ENCODE data around the gene CGNL1.

Gene CGNL1

GRCh38 chr15:57550640-57551039 is 174.3 kb downstream of the CGNL1 start:
- TF ChIP-seq REST (IDR thresholded peaks at IDR 0.05; ENCODE audit: insufficient replicate concordance, low read depth) (no peak), GABPA (IDR thresholded peaks at IDR 0.05; ENCODE audit: low read depth) (no peak), POLR2AphosphoS5 (IDR thresholded peaks at IDR 0.05; ENCODE audit: low read depth) (no peak), SPI1 (IDR thresholded peaks at IDR 0.05; ENCODE audit: borderline replicate concordance, low read depth) (no peak), CTCF (IDR thresholded peaks at IDR 0.05; ENCODE audit: insufficient read depth, low read length) (no peak)
- no peak for DNase-seq (ENCODE audit: low read depth in 1 of 2, low spot score in 1 of 2)
- no peaks in the 10 kb centered on the region for H3K27me3 ChIP-seq (ENCODE audit: insufficient read depth, poor library complexity, severe bottlenecking)
- no peak overlapping the region for H3K27ac ChIP-seq (replicated peaks)
- no peak overlapping the region for H3K4me3 ChIP-seq (replicated peaks; ENCODE audit: insufficient read depth, low read length)

GRCh38 chr15:57551715-57552677 is 175.7 kb downstream of the CGNL1 start:
- H3K4me3 ChIP-seq (replicated peaks; ENCODE audit: insufficient read depth, low read length), result no peak overlapping the region
- no peak for DNase-seq (ENCODE audit: low read depth in 1 of 2, low spot score in 1 of 2)
- no peak for TF ChIP-seq POLR2AphosphoS5 (IDR thresholded peaks at IDR 0.05; ENCODE audit: low read depth)
- no peak for TF ChIP-seq SPI1 (IDR thresholded peaks at IDR 0.05; ENCODE audit: borderline replicate concordance, low read depth)
- TF ChIP-seq CTCF (IDR thresholded peaks at IDR 0.05; ENCODE audit: insufficient read depth, low read length), result no peak
- no peak for TF ChIP-seq GABPA (IDR thresholded peaks at IDR 0.05; ENCODE audit: low read depth)
- no peak for TF ChIP-seq REST (IDR thresholded peaks at IDR 0.05; ENCODE audit: insufficient replicate concordance, low read depth)
- no peaks in the 10 kb centered on the region for H3K27me3 ChIP-seq (ENCODE audit: insufficient read depth, poor library complexity, severe bottlenecking)
- no peak overlapping the region for H3K27ac ChIP-seq (replicated peaks)

GRCh38 chr15:57552678-57553334 is 176.5 kb downstream of the CGNL1 start:
- TF ChIP-seq SPI1 (IDR thresholded peaks at IDR 0.05; ENCODE audit: borderline replicate concordance, low read depth), result no peak
- TF ChIP-seq GABPA (IDR thresholded peaks at IDR 0.05; ENCODE audit: low read depth), result no peak
- TF ChIP-seq CTCF (IDR thresholded peaks at IDR 0.05; ENCODE audit: insufficient read depth, low read length), result no peak
- TF ChIP-seq REST (IDR thresholded peaks at IDR 0.05; ENCODE audit: insufficient replicate concordance, low read depth), result no peak
- no peak for TF ChIP-seq POLR2AphosphoS5 (IDR thresholded peaks at IDR 0.05; ENCODE audit: low read depth)
- no peak overlapping the region for H3K27ac ChIP-seq (replicated peaks)
- no peak for DNase-seq (ENCODE audit: low read depth in 1 of 2, low spot score in 1 of 2)

More at GRCh38 chr15:57552678-57553334, 176.5 kb downstream of the CGNL1 start:
- no peaks in the 10 kb centered on the region for H3K27me3 ChIP-seq (ENCODE audit: insufficient read depth, poor library complexity, severe bottlenecking)
- H3K4me3 ChIP-seq (replicated peaks; ENCODE audit: insufficient read depth, low read length), result no peak overlapping the region

All from HL-60 (cell line).